ENCODE results near the gene ARL14.

GRCh38 chr3:160709477-160710182 is 32.7 kb downstream of the ARL14 start:
- TF ChIP-seq CTCF (IDR thresholded peaks at IDR 0.05; ENCODE audit: low read depth, low read length, missing input control) (no peak), EGR1 (IDR thresholded peaks at IDR 0.05; ENCODE audit: low read depth in 2 of 2) (no peak), MAX (IDR thresholded peaks at IDR 0.05) (no peak)

Measured in liver (tissue), 3 donors.